ENCODE results near the gene MOGAT2.

Gene MOGAT2

GRCh38 chr11:75718419-75719339 is 1.0 kb downstream of the MOGAT2 start:
- no peak for TF ChIP-seq SPI1 (IDR thresholded peaks at IDR 0.05; ENCODE audit: borderline replicate concordance, low read depth)
- no peak for TF ChIP-seq CTCF (IDR thresholded peaks at IDR 0.05; ENCODE audit: insufficient read depth, low read length)
- no peak for TF ChIP-seq REST (IDR thresholded peaks at IDR 0.05; ENCODE audit: insufficient replicate concordance, low read depth)
- no peak for TF ChIP-seq GABPA (IDR thresholded peaks at IDR 0.05; ENCODE audit: low read depth)
- no peak for TF ChIP-seq POLR2AphosphoS5 (IDR thresholded peaks at IDR 0.05; ENCODE audit: low read depth)
- H3K27ac ChIP-seq (replicated peaks): no peak overlapping the region
- DNase-seq (ENCODE audit: low read depth in 1 of 2, low spot score in 1 of 2): no peak
- H3K4me3 ChIP-seq (replicated peaks; ENCODE audit: insufficient read depth, low read length): no peak overlapping the region
- H3K27me3 ChIP-seq (ENCODE audit: insufficient read depth, poor library complexity, severe bottlenecking): no peaks in the 10 kb centered on the region

DNA sequence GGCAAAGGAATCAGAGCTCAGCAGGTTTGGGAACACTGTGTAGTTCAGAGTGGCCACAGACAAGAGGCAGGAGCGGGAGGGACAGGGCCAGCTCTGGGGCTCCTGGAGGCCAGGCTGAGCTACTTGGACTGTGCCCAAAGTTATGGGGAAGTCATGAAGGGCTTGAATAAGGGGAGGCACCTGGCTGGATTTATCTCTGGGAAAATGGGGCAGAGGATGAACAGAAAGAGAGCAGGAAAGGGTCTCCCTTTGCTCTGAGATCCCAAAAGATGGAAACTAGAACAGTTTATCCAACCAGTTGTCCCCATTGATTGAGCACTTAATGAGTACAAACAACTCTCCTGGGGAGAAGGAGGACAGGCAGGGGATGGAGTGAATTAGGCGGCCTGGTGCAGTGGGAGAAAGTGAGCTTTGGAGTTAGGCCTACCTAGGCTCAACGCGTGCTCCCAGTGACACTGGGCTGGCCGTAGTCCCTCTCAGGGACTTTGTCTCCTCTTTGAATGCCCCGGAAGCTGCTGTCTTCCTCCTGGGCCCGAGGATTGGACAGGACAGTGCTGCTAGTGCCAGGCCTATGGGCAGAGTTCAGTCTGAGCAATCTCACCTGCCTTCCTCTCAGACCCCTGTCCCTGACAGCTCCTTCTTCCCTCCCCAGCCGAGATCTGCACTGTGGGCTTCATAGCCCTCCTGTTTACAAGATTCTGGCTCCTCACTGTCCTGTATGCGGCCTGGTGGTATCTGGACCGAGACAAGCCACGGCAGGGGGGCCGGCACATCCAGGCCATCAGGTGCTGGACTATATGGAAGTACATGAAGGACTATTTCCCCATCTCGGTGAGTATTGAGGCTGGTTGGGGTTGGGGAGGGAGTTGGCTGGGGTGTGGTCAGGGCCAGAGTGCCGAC is 2.0 kb downstream of the MOGAT2 start:
- DNase-seq (ENCODE audit: low read depth in 1 of 2, low spot score in 1 of 2): no peak
- H3K27me3 ChIP-seq (ENCODE audit: insufficient read depth, poor library complexity, severe bottlenecking): no peaks in the 10 kb centered on the region
- H3K4me3 ChIP-seq (replicated peaks; ENCODE audit: insufficient read depth, low read length): no peak overlapping the region
- TF ChIP-seq GABPA (IDR thresholded peaks at IDR 0.05; ENCODE audit: low read depth) (no peak), REST (IDR thresholded peaks at IDR 0.05; ENCODE audit: insufficient replicate concordance, low read depth) (no peak), CTCF (IDR thresholded peaks at IDR 0.05; ENCODE audit: insufficient read depth, low read length) (no peak), SPI1 (IDR thresholded peaks at IDR 0.05; ENCODE audit: borderline replicate concordance, low read depth) (no peak), POLR2AphosphoS5 (IDR thresholded peaks at IDR 0.05; ENCODE audit: low read depth) (no peak)
- no peak overlapping the region for H3K27ac ChIP-seq (replicated peaks)

GRCh38 chr11:75720639-75721038 is 3.0 kb downstream of the MOGAT2 start:
- H3K27me3 ChIP-seq (ENCODE audit: insufficient read depth, poor library complexity, severe bottlenecking): no peaks in the 10 kb centered on the region
- no peak for TF ChIP-seq CTCF (IDR thresholded peaks at IDR 0.05; ENCODE audit: insufficient read depth, low read length)
- H3K4me3 ChIP-seq (replicated peaks; ENCODE audit: insufficient read depth, low read length): no peak overlapping the region
- H3K27ac ChIP-seq (replicated peaks): no peak overlapping the region
- no peak for DNase-seq (ENCODE audit: low read depth in 1 of 2, low spot score in 1 of 2)
